SK-N-SH (cell line): ENCODE measurements around the gene INPP5K.

Source experiments
- EP300 ChIP-seq, 2 experiments: IDR thresholded peaks; 2 replicates each; pipeline versions ENCODE4 v1.4.0 to v1.6.1; 2012; ENCODE audit warnings: borderline replicate concordance in 1 of 2, low read depth in 1 of 2, low read length in 1 of 2
- TF ChIP-seq, protein P1 (sequence below): IDR thresholded peaks from 2 replicates; pipeline ENCODE4 v1.6.1; 2012; ENCODE audit warnings: mild to moderate bottlenecking, low read depth, low read length, moderate library complexity

DNA sequence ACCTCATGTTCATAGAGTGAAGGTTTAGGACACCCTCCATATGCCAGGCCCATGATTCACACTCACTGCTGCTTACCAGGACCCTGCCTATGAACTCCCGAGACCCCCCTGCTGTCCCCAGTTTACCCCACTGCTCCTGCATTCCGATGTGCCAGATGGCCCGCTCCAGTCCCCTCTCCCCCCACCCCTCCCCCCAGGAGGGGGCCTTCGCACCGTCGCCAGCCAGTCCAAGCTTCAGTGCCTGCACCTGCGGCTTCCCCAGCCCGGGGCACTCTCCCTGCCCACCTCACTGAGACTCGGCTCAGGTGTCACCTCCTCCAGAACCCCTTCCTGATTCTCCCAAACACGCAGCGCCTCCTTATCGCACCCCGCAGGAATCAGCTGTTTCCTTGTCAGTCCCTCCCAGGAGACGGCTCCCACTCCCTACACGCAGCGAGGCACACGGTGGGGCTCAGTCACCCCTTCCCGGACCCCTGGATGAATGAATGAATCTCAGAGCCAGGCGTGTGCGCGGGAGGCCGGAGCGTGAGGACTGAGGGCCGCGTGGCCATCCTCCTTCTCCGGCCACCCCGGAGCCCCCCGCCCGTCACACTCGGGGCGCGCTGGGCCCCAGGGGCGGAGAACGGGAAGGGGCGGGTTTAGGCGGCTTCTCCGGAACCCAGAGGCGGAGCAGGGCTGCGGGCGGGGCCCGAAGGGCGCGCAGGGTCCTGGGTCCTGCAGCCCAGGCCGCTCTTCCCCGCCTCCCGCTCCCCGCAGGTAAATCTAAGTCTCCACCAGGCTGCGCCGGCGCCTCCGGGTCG lies 25.6 kb downstream of the INPP5K start:
- TF ChIP-seq, protein P1, sequence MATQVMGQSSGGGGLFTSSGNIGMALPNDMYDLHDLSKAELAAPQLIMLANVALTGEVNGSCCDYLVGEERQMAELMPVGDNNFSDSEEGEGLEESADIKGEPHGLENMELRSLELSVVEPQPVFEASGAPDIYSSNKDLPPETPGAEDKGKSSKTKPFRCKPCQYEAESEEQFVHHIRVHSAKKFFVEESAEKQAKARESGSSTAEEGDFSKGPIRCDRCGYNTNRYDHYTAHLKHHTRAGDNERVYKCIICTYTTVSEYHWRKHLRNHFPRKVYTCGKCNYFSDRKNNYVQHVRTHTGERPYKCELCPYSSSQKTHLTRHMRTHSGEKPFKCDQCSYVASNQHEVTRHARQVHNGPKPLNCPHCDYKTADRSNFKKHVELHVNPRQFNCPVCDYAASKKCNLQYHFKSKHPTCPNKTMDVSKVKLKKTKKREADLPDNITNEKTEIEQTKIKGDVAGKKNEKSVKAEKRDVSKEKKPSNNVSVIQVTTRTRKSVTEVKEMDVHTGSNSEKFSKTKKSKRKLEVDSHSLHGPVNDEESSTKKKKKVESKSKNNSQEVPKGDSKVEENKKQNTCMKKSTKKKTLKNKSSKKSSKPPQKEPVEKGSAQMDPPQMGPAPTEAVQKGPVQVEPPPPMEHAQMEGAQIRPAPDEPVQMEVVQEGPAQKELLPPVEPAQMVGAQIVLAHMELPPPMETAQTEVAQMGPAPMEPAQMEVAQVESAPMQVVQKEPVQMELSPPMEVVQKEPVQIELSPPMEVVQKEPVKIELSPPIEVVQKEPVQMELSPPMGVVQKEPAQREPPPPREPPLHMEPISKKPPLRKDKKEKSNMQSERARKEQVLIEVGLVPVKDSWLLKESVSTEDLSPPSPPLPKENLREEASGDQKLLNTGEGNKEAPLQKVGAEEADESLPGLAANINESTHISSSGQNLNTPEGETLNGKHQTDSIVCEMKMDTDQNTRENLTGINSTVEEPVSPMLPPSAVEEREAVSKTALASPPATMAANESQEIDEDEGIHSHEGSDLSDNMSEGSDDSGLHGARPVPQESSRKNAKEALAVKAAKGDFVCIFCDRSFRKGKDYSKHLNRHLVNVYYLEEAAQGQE: 0 out of 2 replicates have a peak, but pooled peaks have one; percentile 5
- no peak for TF ChIP-seq EP300 (IDR thresholded peaks at IDR 0.05; ENCODE audit: borderline replicate concordance in 1 of 2, low read depth in 1 of 2, low read length in 1 of 2)
